GM19025 (cell line): ENCODE measurements around the gene ATP10D.

Source experiments
- ATAC-seq: cut with Tn5 transposase; IDR thresholded peaks from one replicate; pipeline ENCODE4 v1.9.1; 2021; ENCODE audit warnings: mild to moderate bottlenecking, low read depth, moderate library complexity; ENCODE audit not compliant: unreplicated experiment

Gene ATP10D

GRCh38 chr4:47570816-47571215 lies 85.7 kb downstream of the ATP10D start:
- no peak for ATAC-seq

GRCh38 chr4:47572981-47573380 lies 87.9 kb downstream of the ATP10D start:
- ATAC-seq: no peak

- ATAC-seq: no peak
Observed at GRCh38 chr4:47577779-47578553, 92.9 kb downstream of the ATP10D start.

- ATAC-seq: no peak
Observed at GRCh38 chr4:47579235-47579634, 94.2 kb downstream of the ATP10D start.

- no peak for ATAC-seq
Observed at GRCh38 chr4:47590325-47590724, 105.2 kb downstream of the ATP10D start.

- ATAC-seq: no peak
Observed at GRCh38 chr4:47597696-47598095, 112.6 kb downstream of the ATP10D start.

GRCh38 chr4:47598320-47598719 lies 113.2 kb downstream of the ATP10D start:
- ATAC-seq: no peak

- ATAC-seq: no peak
Observed at GRCh38 chr4:47598896-47599295, 113.8 kb downstream of the ATP10D start.

- ATAC-seq: no peak
Observed at GRCh38 chr4:47606482-47606881, 121.4 kb downstream of the ATP10D start.

- no peak for ATAC-seq
Observed at GRCh38 chr4:47612116-47613023, 127.3 kb downstream of the ATP10D start.

- no peak for ATAC-seq
Observed at GRCh38 chr4:47615385-47615784, 130.3 kb downstream of the ATP10D start.

- ATAC-seq: no peak
Observed at GRCh38 chr4:47617607-47618006, 132.5 kb downstream of the ATP10D start.

- no peak for ATAC-seq
Observed at GRCh38 chr4:47619691-47620090, 134.6 kb downstream of the ATP10D start.

- no peak for ATAC-seq
Observed at GRCh38 chr4:47621181-47621580, 136.1 kb downstream of the ATP10D start.

GRCh38 chr4:47624031-47624441 lies 139.0 kb downstream of the ATP10D start:
- ATAC-seq: no peak

GRCh38 chr4:47631161-47631560 lies 146.1 kb downstream of the ATP10D start:
- ATAC-seq: no peak

GRCh38 chr4:47639531-47639930 lies 154.5 kb downstream of the ATP10D start:
- no peak for ATAC-seq

GRCh38 chr4:47640911-47641310 lies 155.8 kb downstream of the ATP10D start:
- ATAC-seq: no peak

GRCh38 chr4:47641755-47642154 lies 156.7 kb downstream of the ATP10D start:
- no peak for ATAC-seq

GRCh38 chr4:47642191-47642830 lies 157.2 kb downstream of the ATP10D start:
- ATAC-seq: no peak
